Breast epithelium (tissue), 4 donors: Measurements from ENCODE around the gene GABPA. TPM values are rescaled to one million over a fixed set of nuclear protein-coding genes. Genes with fewer than 3 reads are reported as not detected.
"Not testable (repeated sequence)": the region's sequence is repeated elsewhere in the genome, so short reads cannot be mapped to it uniquely, and the experiment has no call there.

Experiments
- DNase-seq, 2 donors: peaks; one replicate each; pipeline ENCODE4 v3.0.0-alpha.2; 2019; ENCODE audit warnings: low spot score in 2 of 2
- H3K27ac ChIP-seq, 2 donors: fragments of 200-600 bp; sonication (generic) in 1 of 2; one replicate each; pipeline ENCODE4 v1.5.1; 2016 to 2019; ENCODE audit warnings: mild to moderate bottlenecking in 1 of 2
- H3K27me3 ChIP-seq, 2 donors: fragments of 200-600 bp; sonication (generic) in 1 of 2; one replicate each; pipeline versions ENCODE4 v1.5.1 to v1.6.0; 2017 to 2019; ENCODE audit warnings: control low read depth in 1 of 2, mild to moderate bottlenecking in 1 of 2
- H3K36me3 ChIP-seq: fragments of 200-600 bp; one replicate; pipeline ENCODE4 v1.5.1; 2019
- H3K4me1 ChIP-seq, 2 donors: fragments of 200-600 bp; sonication (generic); one replicate each; pipeline ENCODE4 v1.5.1; 2016 to 2019; ENCODE audit warnings: control low read depth in 1 of 2
- H3K4me3 ChIP-seq, 3 donors: fragments of 200-600 bp; sonication (generic); 1 replicate in 2 of 3; 2 replicates in 1 of 3; pipeline ENCODE4 v1.5.1; 2016 to 2019; ENCODE audit warnings: mild to moderate bottlenecking in 3 of 3, moderate library complexity in 2 of 3
- H3K9me3 ChIP-seq, 2 donors: fragments of 200-600 bp; sonication (generic) in 1 of 2; one replicate each; pipeline ENCODE4 v1.5.1; 2016 to 2019; ENCODE audit warnings: control low read depth in 1 of 2
- CTCF ChIP-seq, 3 donors: fragments of 450-650 bp; IDR thresholded peaks; one replicate each; pipeline ENCODE4 v1.5.1; 2016 to 2017; ENCODE audit warnings: antibody characterized with exemption in 3 of 3, mild to moderate bottlenecking in 3 of 3, moderate library complexity in 3 of 3
- POLR2A ChIP-seq: fragments of 450-650 bp; IDR thresholded peaks from one replicate; pipeline ENCODE4 v1.6.1; 2016; ENCODE audit warnings: antibody characterized with exemption, mild to moderate bottlenecking, moderate library complexity
- POLR2AphosphoS5 ChIP-seq, 3 donors: sonication (generic); formaldehyde crosslinking; IDR thresholded peaks; one replicate each; pipeline ENCODE4 v1.6.1; 2017; ENCODE audit warnings: antibody characterized with exemption in 3 of 3
- intact Hi-C: fragments of 100-400 bp; cut with DNase I; formaldehyde crosslinking; loops from one replicate; pipeline ENCODE4 v1.15.1; 2023; ENCODE audit warnings: low total_unique reads
- total RNA-seq, 3 donors: library from RNA; depleted of rRNA; stranded (reverse); fragments of >200 nt; gene quantifications; one replicate each; pipeline ENCODE4 v1.1.0, GENCODE V29; 2016

Gene GABPA
- total RNA-seq, 3 donors from 2014 or later: 25.8 to 35.3 (median 28.8) TPM

GRCh38 chr21:25772686-25773085, 37.9 kb downstream of the GABPA start:
- intact Hi-C loops: no loop called here

GRCh38 chr21:25776440-25776839, 41.7 kb downstream of the GABPA start:
- Histone ChIP-seq H3K4me3 (no peak overlapping the region), H3K27me3 (no peaks in the 10 kb centered on the region), H3K4me1 (no peaks in the 10 kb centered on the region), H3K9me3 (no peaks in the 10 kb centered on the region), H3K27ac (no peak overlapping the region), H3K36me3 (no peaks in the 10 kb centered on the region)
- TF ChIP-seq CTCF (IDR thresholded peaks at IDR 0.05) (no peak), POLR2A (no peak), POLR2AphosphoS5 (IDR thresholded peaks at IDR 0.05) (no peak)
- intact Hi-C loops: no loop called here
- no peak for DNase-seq

More at GRCh38 chr21:25772686-25773085, 37.9 kb downstream of the GABPA start:
- no peak overlapping the region for H3K4me3 ChIP-seq
- TF ChIP-seq POLR2A: no peak
- no peak for TF ChIP-seq POLR2AphosphoS5 (IDR thresholded peaks at IDR 0.05)
- no peak for TF ChIP-seq CTCF (IDR thresholded peaks at IDR 0.05)
- H3K36me3 ChIP-seq: no peaks in the 10 kb centered on the region
- H3K27me3 ChIP-seq: no peaks in the 10 kb centered on the region
- no peaks in the 10 kb centered on the region for H3K4me1 ChIP-seq
- DNase-seq: no peak
- no peak overlapping the region for H3K27ac ChIP-seq
- H3K9me3 ChIP-seq: no peaks in the 10 kb centered on the region

DNA sequence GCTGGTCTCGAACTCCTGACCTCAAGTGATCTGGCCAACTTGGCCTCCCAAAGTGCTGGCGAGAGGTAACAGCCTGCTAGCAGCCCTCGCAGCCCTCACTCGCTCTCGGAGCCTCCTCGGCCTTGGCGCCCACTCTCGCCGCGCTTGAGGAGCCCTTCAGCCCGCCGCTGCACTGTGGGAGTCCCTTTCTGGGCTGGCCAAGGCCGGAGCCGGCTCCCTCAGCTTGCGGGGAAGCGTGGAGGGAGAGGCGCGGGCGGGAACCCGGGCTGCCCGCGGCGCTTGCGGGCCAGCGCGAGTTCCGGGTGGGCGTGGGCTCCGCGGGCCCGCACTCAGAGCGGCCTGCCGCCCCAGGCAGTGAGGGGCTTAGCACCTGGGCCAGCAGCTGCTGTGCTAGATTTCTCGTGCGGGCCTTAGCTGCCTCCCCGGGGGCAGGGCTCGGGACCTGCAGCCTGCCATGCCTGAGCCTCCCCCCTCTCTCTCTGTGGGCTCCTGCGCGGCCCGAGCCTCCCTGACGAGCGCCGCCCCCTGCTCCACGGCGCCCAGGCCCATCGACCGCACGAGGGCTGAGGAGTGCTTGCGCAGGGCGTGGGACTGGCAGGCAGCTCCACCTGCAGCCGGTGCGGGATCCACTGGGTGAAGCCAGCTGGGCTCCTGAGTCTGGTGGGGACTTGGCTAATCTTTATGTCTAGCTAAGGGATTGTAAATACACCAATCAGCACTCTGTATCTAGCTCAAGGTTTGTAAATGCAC, 43.5 kb downstream of the GABPA start:
- H3K36me3 ChIP-seq, DNase-seq, H3K9me3 ChIP-seq, intact Hi-C loops, H3K4me1 ChIP-seq, H3K27ac ChIP-seq, H3K27me3 ChIP-seq, H3K4me3 ChIP-seq: not testable (repeated sequence)

- Histone ChIP-seq H3K36me3 (no peaks in the 10 kb centered on the region), H3K27me3 (no peaks in the 10 kb centered on the region), H3K4me1 (no peaks in the 10 kb centered on the region), H3K4me3 (no peak overlapping the region), H3K27ac (no peak overlapping the region), H3K9me3 (no peaks in the 10 kb centered on the region)
- TF ChIP-seq POLR2A (no peak), POLR2AphosphoS5 (IDR thresholded peaks at IDR 0.05) (no peak), CTCF (IDR thresholded peaks at IDR 0.05) (no peak)
- no peak for DNase-seq
- intact Hi-C loops: no loop called here
These were observed 53.9 kb downstream of the GABPA start for GRCh38 chr21:25788677-25789076.

DNA sequence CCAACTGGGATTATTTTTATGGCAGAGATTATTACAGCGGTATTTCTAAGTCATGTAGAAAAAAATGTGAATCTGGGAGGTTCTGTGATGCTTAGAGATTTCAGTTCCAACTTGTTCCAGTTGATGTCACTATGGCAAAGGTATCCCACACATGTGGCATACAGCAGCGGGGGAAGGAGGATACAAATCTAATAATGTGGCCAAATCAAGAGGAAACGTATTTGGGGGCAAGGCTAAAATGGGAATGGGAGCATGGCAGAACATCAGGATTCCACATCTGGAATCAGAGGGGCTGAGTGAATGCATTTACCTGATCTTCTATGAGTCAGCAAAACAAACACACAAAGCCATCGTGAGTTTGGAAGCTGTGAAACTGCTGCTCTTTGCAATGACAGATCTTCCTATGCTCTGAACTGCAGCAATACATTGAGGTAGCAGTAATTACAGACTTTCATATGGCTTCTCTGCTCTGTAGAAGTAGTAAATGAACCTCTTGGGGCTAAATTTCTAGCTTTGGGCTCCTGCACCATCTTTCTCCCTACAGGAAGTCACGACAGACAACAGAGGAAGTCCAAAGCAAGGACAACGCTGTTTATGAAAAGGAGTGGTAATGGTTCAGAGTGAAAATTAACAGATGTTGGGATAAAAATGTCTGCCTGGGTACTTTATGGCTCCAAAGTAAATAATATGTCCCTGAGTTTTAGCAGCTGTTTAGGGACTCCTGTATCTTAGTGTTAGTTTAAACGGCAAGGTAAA, 55.5 kb downstream of the GABPA start:
- Histone ChIP-seq H3K36me3 (no peaks in the 10 kb centered on the region), H3K27me3 (no peaks in the 10 kb centered on the region), H3K9me3 (no peaks in the 10 kb centered on the region), H3K4me3 (peak overlapping the region; percentile 7 to 61 (median 39)), H3K4me1 (no peaks in the 10 kb centered on the region), H3K27ac (peak overlapping the region in 1 of 2 donors; percentile 21)
- DNase-seq: no peak
- intact Hi-C loops: no loop called here
- TF ChIP-seq CTCF (IDR thresholded peaks at IDR 0.05) (peak in 1 of 3 donors; percentile 19), POLR2AphosphoS5 (IDR thresholded peaks at IDR 0.05) (no peak)
